Left ventricle myocardium superior (tissue), 1 donor: ENCODE results near the gene RING1. TPM values are rescaled to one million over a fixed set of nuclear protein-coding genes. Genes with fewer than 3 reads are reported as not detected.

Experiments used
- ATAC-seq: fragments of 200-7000 bp; cut with Tn5 transposase; one replicate; pipeline ENCODE4 v1.9.1; 2020; ENCODE audit warnings: mild to moderate bottlenecking, moderate library complexity
- DNase-seq: peaks from one replicate; pipeline ENCODE4 v3.0.0-alpha.2; 2020
- intact Hi-C: fragments of 100-400 bp; cut with micrococcal nuclease; formaldehyde crosslinking; loops from one replicate; pipeline ENCODE4 v1.11.0; 2022
- total RNA-seq: library from RNA; stranded (reverse); fragmentation: NEBNext Ultra II Directional; extraction: Animal tissue kit (Norgen Biotek cat#: 25700); gene quantifications from one replicate; pipeline ENCODE4 v1.2.1, GENCODE V29; 2021
- donor health status: DM: no; HTN: yes; CAD: no; lungs with severe emphysema.

Gene RING1
- total RNA-seq, 1 donor from 2014 or later, result 30.1 TPM

- intact Hi-C loops, result no loop called here
- ATAC-seq, result no peak
- DNase-seq, result no peak
Measured at GRCh38 chr6:33203443-33204164, 4.7 kb upstream of the RING1 start.

GRCh38 chr6:33204165-33204414 lies 4.2 kb upstream of the RING1 start:
- ATAC-seq, result no peak
- DNase-seq, result no peak
- intact Hi-C loops, result no loop called here

- ATAC-seq (peak; percentile 70), DNase-seq (peak; percentile 97)
- intact Hi-C loops, result no loop called here
Measured at GRCh38 chr6:33204415-33205190, 3.7 kb upstream of the RING1 start, which contains the start of gene HSD17B8. Gene HSD17B8 (plus strand): TSS chr6:33204655. CDS start chr6:33204669, 14 bp downstream.

- DNase-seq (no peak), ATAC-seq (no peak)
- intact Hi-C loops, result no loop called here
Measured at GRCh38 chr6:33205191-33206026, 2.9 kb upstream of the RING1 start.

GRCh38 chr6:33206027-33206863 lies 2.1 kb upstream of the RING1 start:
- intact Hi-C loops, result no loop called here
- no peak for DNase-seq
- no peak for ATAC-seq

- intact Hi-C loops, result no loop called here
- ATAC-seq, result no peak
- no peak for DNase-seq
Measured at GRCh38 chr6:33206864-33207551, 1.3 kb upstream of the RING1 start.

- peak; percentile 34 for ATAC-seq
- intact Hi-C loops, result no loop called here
- DNase-seq, result peak; percentile 71
Measured at GRCh38 chr6:33207552-33208090, 679 bp upstream of the RING1 start.

- DNase-seq, result no peak
- ATAC-seq, result no peak
- intact Hi-C loops, result no loop called here
Measured at GRCh38 chr6:33209856-33210255, 1.6 kb downstream of the RING1 start.

GRCh38 chr6:33211136-33211535 lies 2.8 kb downstream of the RING1 start:
- ATAC-seq, result no peak
- DNase-seq, result no peak
- intact Hi-C loops, result no loop called here

- ATAC-seq, result no peak
- intact Hi-C loops, result no loop called here
- no peak for DNase-seq
Measured at GRCh38 chr6:33211666-33212422, 3.5 kb downstream of the RING1 start.

- DNase-seq (no peak), ATAC-seq (no peak)
- intact Hi-C loops, result no loop called here
Measured at GRCh38 chr6:33212857-33213165, 4.5 kb downstream of the RING1 start.

GRCh38 chr6:33213166-33213988 lies 5.1 kb downstream of the RING1 start:
- DNase-seq, result peak; percentile 51
- intact Hi-C loops, result no loop called here

GRCh38 chr6:33213989-33214335 lies 5.7 kb downstream of the RING1 start:
- no peak for DNase-seq
- peak; percentile 8 for ATAC-seq
- intact Hi-C loops, result no loop called here

More at GRCh38 chr6:33213166-33213988, 5.1 kb downstream of the RING1 start:
- peak; percentile 50 for ATAC-seq

- intact Hi-C loops, result no loop called here
- DNase-seq (no peak), ATAC-seq (no peak)
Measured at GRCh38 chr6:33215271-33216116, 7.2 kb downstream of the RING1 start.

GRCh38 chr6:33216117-33216649 lies 7.9 kb downstream of the RING1 start:
- no peak for ATAC-seq
- intact Hi-C loops, result no loop called here
- DNase-seq, result no peak

- intact Hi-C loops, result no loop called here
- ATAC-seq, result no peak
- DNase-seq, result no peak
Measured at GRCh38 chr6:33217246-33217645, 8.9 kb downstream of the RING1 start.
